HepG2 (cell line): ENCODE results near the gene ADAM22. TPM values are rescaled to one million over a fixed set of nuclear protein-coding genes. Genes with fewer than 3 reads are reported as not detected.

ENCODE experiments used
- ATAC-seq: fragments of 200-7000 bp; cut with Tn5 transposase; 3 replicates; pipeline ENCODE4 v1.9.1; 2020; ENCODE audit warnings: mild to moderate bottlenecking, moderate library complexity
- BruUV-seq: library from RNA; stranded (reverse); fragments of 400-500 nt; replicated peaks from 2 replicates; lab custom pipeline; 2021; lab: Mats Ljungman, UMichigan
- CTCF ChIA-PET: fragments of 300-600 bp; formaldehyde crosslinking; extraction: SDS; loops from one replicate; lab custom pipeline; 2021; ENCODE audit warnings: low total read pairs, inconsistent platforms, low intra/inter-chr PET ratio; lab: Yijun Ruan, JAX
- POLR2A ChIA-PET: fragments of 350-600 bp; sonication (Branson Sonifier 250); formaldehyde crosslinking; loops from one replicate; lab custom pipeline; 2020; ENCODE audit warnings: antibody characterized with exemption, inconsistent platforms; lab: Yijun Ruan, JAX
- DNase-seq: peaks from one replicate; pipeline ENCODE4 v3.0.0-alpha.2; 2015; ENCODE audit warnings: low spot score
- FAIRE-seq: peaks from 3 replicates; lab custom pipeline; 2011; peaks lifted over from hg19 to GRCh38; lab: Jason Lieb, UNC
- H2AFZ ChIP-seq: one replicate; pipeline ENCODE4 v1.6.1; 2011; ENCODE audit warnings: low read length, inconsistent platforms
- H3K27ac ChIP-seq: fragments of 300-600 bp; 3 replicates; pipeline ENCODE4 v1.8.0; 2011; ENCODE audit warnings: mixed run types, mild to moderate bottlenecking, mixed read lengths, low read length, inconsistent platforms; ENCODE audit not compliant: insufficient read depth; ENCODE audit errors: extremely low read length
- H3K27me3 ChIP-seq, 2 experiments: fragments of 200-600 bp in 1 of 2; 2 replicates in 1 of 2; 3 replicates in 1 of 2; pipeline versions ENCODE4 v1.6.0 to v1.8.0; 2011; ENCODE audit warnings: low read length in 2 of 2, mild to moderate bottlenecking in 2 of 2, moderate library complexity in 2 of 2, inconsistent platforms in 1 of 2; ENCODE audit not compliant: insufficient read depth in 2 of 2, control insufficient read depth in 1 of 2
- H3K36me3 ChIP-seq, 2 experiments: fragments of 200-600 bp in 1 of 2; replicated peaks in 1 of 2; 2 replicates in 1 of 2; 3 replicates in 1 of 2; pipeline versions ENCODE4 v1.5.1 to v1.8.0; 2011; ENCODE audit warnings: low read length in 2 of 2, inconsistent platforms in 1 of 2; ENCODE audit not compliant: insufficient read depth in 2 of 2, control insufficient read depth in 1 of 2
- H3K4me1 ChIP-seq: 2 replicates; pipeline ENCODE4 v1.5.1; 2012; ENCODE audit warnings: low read length, inconsistent platforms; ENCODE audit not compliant: insufficient read depth
- H3K4me2 ChIP-seq: 2 replicates; pipeline ENCODE4 v1.6.0; 2011; ENCODE audit warnings: low read depth, low read length, inconsistent platforms
- H3K4me3 ChIP-seq, 3 experiments: fragments of 200-600 bp in 1 of 3; sonication (generic), shearing (Covaris generic) in 1 of 3; replicated peaks in 1 of 3; 2 replicates each; pipeline ENCODE4 v1.5.1; 2011 to 2016; ENCODE audit warnings: low read length in 3 of 3, inconsistent platforms in 2 of 3, low read depth in 2 of 3, mild to moderate bottlenecking in 2 of 3, control low read depth in 1 of 3, mixed read lengths in 1 of 3; ENCODE audit not compliant: insufficient read depth in 1 of 3
- H3K79me2 ChIP-seq: one replicate; pipeline ENCODE4 v1.6.1; 2011; ENCODE audit warnings: low read length, inconsistent platforms; ENCODE audit not compliant: insufficient read depth
- H3K9ac ChIP-seq: 2 replicates; pipeline ENCODE4 v1.6.0; 2011; ENCODE audit warnings: mild to moderate bottlenecking, low read depth, low read length, inconsistent platforms; ENCODE audit not compliant: insufficient read depth
- H3K9me3 ChIP-seq: 2 replicates; pipeline ENCODE4 v1.5.1; 2012; ENCODE audit warnings: mild to moderate bottlenecking, low read length
- H4K20me1 ChIP-seq: 2 replicates; pipeline ENCODE4 v1.6.0; 2011; ENCODE audit warnings: inconsistent platforms, mild to moderate bottlenecking, low read length, moderate library complexity; ENCODE audit not compliant: insufficient read depth
- FLYWCH1 ChIP-seq: sonication (generic); formaldehyde crosslinking; IDR thresholded peaks from 2 replicates; pipeline ENCODE4 v1.8.1; 2023; ENCODE audit warnings: mild to moderate bottlenecking, missing genetic modification reagents
- MAFF ChIP-seq: IDR thresholded peaks from 2 replicates; pipeline ENCODE4 v1.6.1; 2011; ENCODE audit warnings: low read depth, low read length, improper control_type of control experiment
- MAFK ChIP-seq, 2 experiments: IDR thresholded peaks in 1 of 2; conservative IDR thresholded peaks in 1 of 2; 2 replicates each; pipeline ENCODE4 v1.6.1; 2011; ENCODE audit warnings: improper control_type of control experiment in 2 of 2, low read length in 2 of 2
- MIER2 ChIP-seq: IDR thresholded peaks from 2 replicates; pipeline ENCODE4 v1.6.1; 2016; ENCODE audit warnings: missing biosample characterization, missing genetic modification reagents
- PAWR ChIP-seq: sonication (generic); formaldehyde crosslinking; IDR thresholded peaks from 2 replicates; pipeline ENCODE4 v1.4.0; 2020; ENCODE audit warnings: missing genetic modification reagents, mild to moderate bottlenecking, borderline replicate concordance
- ZNF20 ChIP-seq: sonication (generic); formaldehyde crosslinking; IDR thresholded peaks from 2 replicates; pipeline ENCODE4 v1.4.0; 2020; ENCODE audit warnings: mild to moderate bottlenecking, moderate library complexity, missing genetic modification reagents
- ZNF75D ChIP-seq: sonication (generic); formaldehyde crosslinking; IDR thresholded peaks from 2 replicates; pipeline ENCODE4 v1.8.1; 2023; ENCODE audit warnings: missing genetic modification reagents, mild to moderate bottlenecking, borderline replicate concordance
- ZNF816 ChIP-seq: sonication (generic); formaldehyde crosslinking; IDR thresholded peaks from 2 replicates; pipeline ENCODE4 v1.8.0; 2022; ENCODE audit warnings: missing genetic modification reagents, mild to moderate bottlenecking, borderline replicate concordance
- WGBS: methylation state at CpG from one replicate; pipeline ENCODE4 v1.1.6; 2017; ENCODE audit warnings: low lambda C conversion rate; 5-methylcytosine and 5-hydroxymethylcytosine counted together
- in situ Hi-C: cut with HindIII; loops from 2 replicates; pipeline ENCODE4 v1.10.0; 2017; ENCODE audit warnings: low pct_unique_long_range_greater_than_20kb; ENCODE audit not compliant: extremely low pct_ligation_motif_present
- intact Hi-C: fragments of 100-400 bp; cut with micrococcal nuclease; formaldehyde crosslinking; loops from one replicate; pipeline ENCODE4 v1.10.0; 2022; ENCODE audit not compliant: unreplicated experiment
- polyA plus RNA-seq, 8 experiments: library from polyadenylated mRNA; depleted of rRNA in 3 of 8; stranded (reverse) in 7 of 8; unstranded in 1 of 8; fragments of >200 nt; fragmentation: Illumina TruSeq in 4 of 8; extraction: Trizol in 4 of 8; gene quantifications; 2 replicates each; pipeline versions ENCODE4 v1.2.1 to v1.2.3, GENCODE V29; 2011 to 2016; ENCODE audit warnings: low read depth in 4 of 8, missing spikeins in 1 of 8, mixed read lengths in 1 of 8; ENCODE audit not compliant: insufficient read depth in 1 of 8
- total RNA-seq, 5 experiments: library from RNA; depleted of rRNA; stranded (reverse); fragments of >200 nt; fragmentation: Illumina TruSeq; extraction: Trizol; gene quantifications; 2 replicates each; pipeline ENCODE4 v1.2.3, GENCODE V29; 2016; ENCODE audit warnings: low read depth in 1 of 5
- TF ChIP-seq, protein P1 (sequence below), 2 experiments: sonication (generic) in 1 of 2; formaldehyde crosslinking in 1 of 2; IDR thresholded peaks; 2 replicates each; pipeline versions ENCODE4 v1.5.1 to v1.6.1; 2011 to 2020; ENCODE audit warnings: borderline replicate concordance in 1 of 2, low read depth in 1 of 2, low read length in 1 of 2, mild to moderate bottlenecking in 1 of 2, missing genetic modification reagents in 1 of 2, moderate library complexity in 1 of 2

Gene ADAM22
- total and polyA plus RNA-seq, 2 of the 13 experiments (the other 11 are each of a cell fraction or from before 2014, with no cell fraction given), result 1.9 to 6.7 TPM

GRCh38 chr7:87899255-87899654 is 34.8 kb upstream of the ADAM22 start:
- in situ Hi-C loops (no loop called here), intact Hi-C loops (no loop called here)
- CTCF ChIA-PET, result no interaction called here
- no peak for DNase-seq
- 99% methylated on average over 2 of the region's 2 CpGs for WGBS
- H2AFZ ChIP-seq, result no peak overlapping the region
- H3K79me2 ChIP-seq, result no peaks in the 10 kb centered on the region
- peaks cover 3 to 66% of the 10 kb centered on the region in 2 experiments for H3K36me3 ChIP-seq
- no peaks in the 10 kb centered on the region for H4K20me1 ChIP-seq
- BruUV-seq, result no TSS peak
- no peak for FAIRE-seq
- no peaks in the 10 kb centered on the region for H3K9me3 ChIP-seq
- TF ChIP-seq MIER2 (CRISPR knock-in tag) (no peak), PAWR (CRISPR knock-in tag) (no peak), ZNF75D (no peak), ZNF20 (CRISPR knock-in tag) (no peak), MAFK (conservative IDR thresholded peaks at IDR 0.05 in 1 of 2, IDR thresholded peaks at IDR 0.05 in 1 of 2; ENCODE audit: low read length in 2 of 2) (peak; percentile 79 to 92), ZNF816 (CRISPR knock-in tag) (no peak), FLYWCH1 (CRISPR knock-in tag) (no peak), MAFF (peak; percentile 86)
- TF ChIP-seq, protein P1, sequence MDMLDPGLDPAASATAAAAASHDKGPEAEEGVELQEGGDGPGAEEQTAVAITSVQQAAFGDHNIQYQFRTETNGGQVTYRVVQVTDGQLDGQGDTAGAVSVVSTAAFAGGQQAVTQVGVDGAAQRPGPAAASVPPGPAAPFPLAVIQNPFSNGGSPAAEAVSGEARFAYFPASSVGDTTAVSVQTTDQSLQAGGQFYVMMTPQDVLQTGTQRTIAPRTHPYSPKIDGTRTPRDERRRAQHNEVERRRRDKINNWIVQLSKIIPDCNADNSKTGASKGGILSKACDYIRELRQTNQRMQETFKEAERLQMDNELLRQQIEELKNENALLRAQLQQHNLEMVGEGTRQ (IDR thresholded peaks at IDR 0.05; ENCODE audit: low read depth, low read length), result no peak
- TF ChIP-seq, protein P1 (CRISPR knock-in tag; IDR thresholded peaks at IDR 0.05; ENCODE audit: borderline replicate concordance), result no peak
- no peaks in the 10 kb centered on the region for H3K4me1 ChIP-seq
- POLR2A ChIA-PET, result no interaction called here
- no peak overlapping the region for H3K4me3 ChIP-seq
- no peak overlapping the region for H3K4me2 ChIP-seq
- no peak for ATAC-seq
- no peak overlapping the region for H3K27ac ChIP-seq
- H3K9ac ChIP-seq, result no peak overlapping the region
- H3K27me3 ChIP-seq, result no peaks in the 10 kb centered on the region
